Osteocyte (in vitro differentiated cells): ENCODE measurements around the gene PCGF3. TPM values are rescaled to one million over a fixed set of nuclear protein-coding genes. Genes with fewer than 3 reads are reported as not detected.

Experiments
- DNase-seq: peaks from one replicate; pipeline ENCODE4 v3.0.0; 2021; ENCODE audit warnings: mixed read lengths; ENCODE audit not compliant: unreplicated experiment; ENCODE audit errors: extremely low spot score
- H3K27ac Mint-ChIP-seq: one replicate; pipeline ENCODE4 v1.8.0; 2021; ENCODE audit warnings: mild to moderate bottlenecking, mixed read lengths; ENCODE audit not compliant: unreplicated experiment
- H3K27me3 Mint-ChIP-seq: one replicate; pipeline ENCODE4 v1.8.0; 2021; ENCODE audit warnings: mixed read lengths; ENCODE audit not compliant: unreplicated experiment
- H3K36me3 Mint-ChIP-seq: one replicate; pipeline ENCODE4 v1.8.0; 2021; ENCODE audit warnings: mixed read lengths; ENCODE audit not compliant: unreplicated experiment
- H3K4me1 Mint-ChIP-seq: one replicate; pipeline ENCODE4 v1.8.0; 2021; ENCODE audit warnings: mixed read lengths; ENCODE audit not compliant: unreplicated experiment
- H3K4me3 Mint-ChIP-seq: one replicate; pipeline ENCODE4 v1.8.0; 2021; ENCODE audit warnings: mild to moderate bottlenecking, moderate library complexity, mixed read lengths; ENCODE audit not compliant: unreplicated experiment
- H3K9me3 Mint-ChIP-seq: one replicate; pipeline ENCODE4 v1.8.0; 2021; ENCODE audit warnings: mixed read lengths; ENCODE audit not compliant: unreplicated experiment
- total RNA-seq: library from RNA; stranded (reverse); gene quantifications from 2 replicates; pipeline ENCODE4 v1.2.1, GENCODE V29; 2021
- TF ChIP-seq, protein P1 (sequence below): fragments of 200-600 bp; sonication (generic); IDR thresholded peaks from 2 replicates; pipeline ENCODE4 v1.5.0; 2021; ENCODE audit warnings: antibody characterized with exemption, mild to moderate bottlenecking, moderate library complexity

The PCGF3 gene
- total RNA-seq, 1 donor from 2014 or later, result 70.0 TPM

DNA sequence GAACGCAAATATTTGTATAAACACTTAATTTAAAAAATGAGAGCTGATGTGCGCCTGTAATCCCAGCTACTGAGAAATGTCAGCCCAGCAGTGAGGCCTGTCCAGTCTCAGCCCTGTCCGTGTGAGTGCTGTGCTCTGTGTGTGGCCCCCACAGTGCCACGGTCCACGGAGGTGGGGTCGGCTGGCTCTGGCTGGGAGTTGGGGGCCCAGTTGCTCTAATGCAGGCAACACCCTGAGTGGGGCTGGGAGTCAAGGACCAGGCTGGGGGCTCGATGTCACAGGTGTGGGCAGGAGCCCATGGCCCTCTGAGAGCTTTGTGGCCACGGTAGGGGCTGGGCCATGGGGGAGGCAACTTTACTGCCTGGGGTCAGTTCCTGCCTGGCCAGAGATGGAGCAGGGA lies 12.8 kb downstream of the PCGF3 start:
- Mint-ChIP-seq H3K9me3 (no peaks in the 10 kb centered on the region), H3K27ac (no peak overlapping the region), H3K4me3 (no peak overlapping the region), H3K4me1 (peaks cover 46% of the 10 kb centered on the region), H3K36me3 (peaks cover 8% of the 10 kb centered on the region), H3K27me3 (no peaks in the 10 kb centered on the region)
- no peak for DNase-seq
- TF ChIP-seq, protein P1, sequence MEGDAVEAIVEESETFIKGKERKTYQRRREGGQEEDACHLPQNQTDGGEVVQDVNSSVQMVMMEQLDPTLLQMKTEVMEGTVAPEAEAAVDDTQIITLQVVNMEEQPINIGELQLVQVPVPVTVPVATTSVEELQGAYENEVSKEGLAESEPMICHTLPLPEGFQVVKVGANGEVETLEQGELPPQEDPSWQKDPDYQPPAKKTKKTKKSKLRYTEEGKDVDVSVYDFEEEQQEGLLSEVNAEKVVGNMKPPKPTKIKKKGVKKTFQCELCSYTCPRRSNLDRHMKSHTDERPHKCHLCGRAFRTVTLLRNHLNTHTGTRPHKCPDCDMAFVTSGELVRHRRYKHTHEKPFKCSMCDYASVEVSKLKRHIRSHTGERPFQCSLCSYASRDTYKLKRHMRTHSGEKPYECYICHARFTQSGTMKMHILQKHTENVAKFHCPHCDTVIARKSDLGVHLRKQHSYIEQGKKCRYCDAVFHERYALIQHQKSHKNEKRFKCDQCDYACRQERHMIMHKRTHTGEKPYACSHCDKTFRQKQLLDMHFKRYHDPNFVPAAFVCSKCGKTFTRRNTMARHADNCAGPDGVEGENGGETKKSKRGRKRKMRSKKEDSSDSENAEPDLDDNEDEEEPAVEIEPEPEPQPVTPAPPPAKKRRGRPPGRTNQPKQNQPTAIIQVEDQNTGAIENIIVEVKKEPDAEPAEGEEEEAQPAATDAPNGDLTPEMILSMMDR, result no peak

DNA sequence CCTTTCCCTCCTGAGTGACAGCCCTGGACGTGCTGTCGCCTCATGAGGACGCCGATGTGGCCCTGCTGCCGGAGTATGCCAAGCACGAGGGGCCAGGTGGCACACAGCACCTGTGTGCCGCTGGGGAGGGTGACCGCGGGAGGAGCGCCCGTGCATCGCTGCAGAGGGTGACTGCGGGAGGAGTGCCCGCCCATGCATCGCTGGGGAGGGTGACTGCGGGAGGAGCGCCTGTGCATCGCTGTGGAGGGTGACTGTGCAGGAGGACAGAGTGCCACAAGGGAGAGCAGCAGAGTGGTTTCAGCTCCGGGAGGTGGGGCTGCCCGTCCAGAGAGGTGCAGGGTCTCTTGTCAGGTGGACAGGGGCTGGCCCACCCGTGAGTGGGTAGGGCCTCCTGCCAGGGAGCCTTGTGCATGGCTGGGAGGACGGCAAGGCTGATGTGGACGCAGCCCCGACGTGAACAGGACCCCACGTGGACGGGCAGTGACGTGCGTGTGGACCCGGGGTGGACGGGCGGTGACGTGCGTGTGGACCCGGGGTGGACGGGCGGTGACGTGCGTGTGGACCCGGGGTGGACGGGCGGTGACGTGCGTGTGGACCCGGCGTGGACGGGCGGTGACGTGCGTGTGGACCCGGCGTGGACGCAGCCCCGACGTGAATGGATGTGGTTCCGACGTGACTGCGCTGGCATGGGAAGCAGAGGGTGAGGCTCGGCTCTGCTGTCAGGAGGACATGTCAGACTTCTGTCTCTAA lies 14.7 kb downstream of the PCGF3 start:
- H3K9me3 Mint-ChIP-seq, result no peaks in the 10 kb centered on the region
- TF ChIP-seq, protein P1, result no peak
- peaks cover 43% of the 10 kb centered on the region for H3K4me1 Mint-ChIP-seq
- peaks cover 8% of the 10 kb centered on the region for H3K36me3 Mint-ChIP-seq
- DNase-seq, result no peak
- no peak overlapping the region for H3K4me3 Mint-ChIP-seq
- no peaks in the 10 kb centered on the region for H3K27me3 Mint-ChIP-seq
- H3K27ac Mint-ChIP-seq, result peak overlapping the region; percentile 90

DNA sequence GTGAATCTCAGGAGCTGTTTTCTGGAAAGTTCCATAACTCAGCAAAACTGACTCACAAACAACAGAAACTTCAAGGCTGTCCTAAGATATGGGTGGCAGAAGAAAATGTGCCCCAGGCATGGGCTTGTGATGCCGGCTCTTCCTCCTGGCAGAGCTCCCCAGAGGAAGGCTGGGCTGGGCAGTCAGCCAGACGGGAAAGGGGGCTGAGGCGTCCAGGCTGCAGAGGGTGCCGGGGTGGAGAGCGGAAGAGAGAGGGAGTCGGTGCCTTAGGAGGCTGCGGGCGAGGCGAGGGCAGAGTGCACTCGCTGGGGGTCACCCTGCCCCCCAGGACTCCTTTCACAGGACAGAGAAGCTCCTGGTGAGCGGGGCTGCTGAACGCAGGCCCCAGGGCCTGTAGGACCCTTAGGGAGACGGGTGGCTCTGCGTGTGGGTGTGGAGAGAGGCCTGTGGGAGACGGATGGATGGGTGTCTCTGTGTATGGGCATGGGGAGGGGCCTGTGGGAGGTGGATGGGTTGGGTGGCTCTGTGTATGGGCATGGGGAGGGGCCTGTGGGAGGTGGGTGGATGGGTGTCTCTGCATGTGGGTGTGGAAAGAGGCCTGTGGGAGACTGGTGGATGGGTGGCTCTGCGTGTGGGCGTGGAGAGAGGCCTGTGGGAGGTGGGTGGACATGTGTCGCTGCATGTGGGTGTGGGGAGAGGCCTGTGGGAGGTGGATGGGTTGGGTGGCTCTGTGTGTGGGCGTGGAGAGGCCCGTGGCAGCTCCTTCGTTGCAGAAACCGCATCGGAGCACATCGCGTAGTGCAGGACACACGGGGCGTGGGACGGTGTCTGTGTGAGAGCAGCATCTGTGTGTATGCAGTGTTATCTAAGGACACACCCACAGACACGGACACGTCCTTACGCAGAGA lies 15.9 kb downstream of the PCGF3 start:
- TF ChIP-seq, protein P1, result no peak
- H3K4me1 Mint-ChIP-seq, result peaks cover 46% of the 10 kb centered on the region
- H3K4me3 Mint-ChIP-seq, result peak overlapping the region; percentile 54
- DNase-seq, result peak; percentile 91
- H3K27ac Mint-ChIP-seq, result peak overlapping the region; percentile 90
- H3K27me3 Mint-ChIP-seq, result no peaks in the 10 kb centered on the region
- H3K36me3 Mint-ChIP-seq, result peaks cover 8% of the 10 kb centered on the region
- H3K9me3 Mint-ChIP-seq, result no peaks in the 10 kb centered on the region

DNA sequence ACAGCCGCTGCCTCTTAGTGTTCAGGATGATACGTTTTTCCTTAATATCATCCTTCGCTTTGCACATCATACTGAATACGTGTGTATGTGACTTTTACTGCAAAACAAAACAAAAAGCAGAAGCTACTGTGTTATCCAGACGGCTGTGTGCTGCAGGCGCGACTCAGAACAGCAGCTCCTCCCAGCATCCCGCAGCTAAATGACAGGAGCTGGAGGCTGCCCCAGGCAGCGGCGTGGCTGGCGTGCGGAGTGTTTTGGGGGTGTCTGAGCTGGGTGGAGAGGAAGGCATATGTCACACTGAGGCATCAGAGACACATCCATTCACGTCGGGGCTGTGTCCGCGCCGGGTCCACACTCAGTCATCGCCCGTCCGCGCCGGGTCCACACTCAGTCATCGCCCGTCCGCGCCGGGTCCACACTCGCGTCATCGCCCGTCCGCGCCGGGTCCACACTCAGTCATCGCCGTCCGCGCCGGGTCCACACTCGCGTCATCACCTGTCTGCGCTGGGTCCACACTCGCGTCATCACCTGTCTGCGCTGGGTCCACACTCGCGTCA lies 16.6 kb downstream of the PCGF3 start:
- peaks cover 11% of the 10 kb centered on the region for H3K36me3 Mint-ChIP-seq
- H3K27ac Mint-ChIP-seq, result peak overlapping the region; percentile 90

More for the DNA sequence above, 16.6 kb downstream of the PCGF3 start:
- DNase-seq, result no peak
- H3K4me1 Mint-ChIP-seq, result peaks cover 50% of the 10 kb centered on the region
- TF ChIP-seq, protein P1, result no peak
- H3K9me3 Mint-ChIP-seq, result no peaks in the 10 kb centered on the region
- no peaks in the 10 kb centered on the region for H3K27me3 Mint-ChIP-seq
- no peak overlapping the region for H3K4me3 Mint-ChIP-seq
